Subcutaneous adipose tissue (tissue), 4 donors: ENCODE results near the gene RP2. TPM values are rescaled to one million over a fixed set of nuclear protein-coding genes. Genes with fewer than 3 reads are reported as not detected.

ENCODE experiments used
- total RNA-seq, 4 donors: library from RNA; depleted of rRNA; stranded (reverse); fragments of >200 nt; gene quantifications; one replicate each; pipeline ENCODE4 v1.1.0, GENCODE V29; 2016
- TF ChIP-seq, protein P1 (sequence below): fragments of 450-650 bp; IDR thresholded peaks from one replicate; pipeline ENCODE4 v1.5.1; 2016; ENCODE audit warnings: low read depth, mild to moderate bottlenecking, control low read depth, antibody characterized with exemption, moderate library complexity

Gene RP2
- total RNA-seq, 4 donors from 2014 or later, result 8.9 to 21.4 (median 15.5) TPM

GRCh38 chrX:46865281-46865680 is 28.4 kb downstream of the RP2 start:
- TF ChIP-seq, protein P1, sequence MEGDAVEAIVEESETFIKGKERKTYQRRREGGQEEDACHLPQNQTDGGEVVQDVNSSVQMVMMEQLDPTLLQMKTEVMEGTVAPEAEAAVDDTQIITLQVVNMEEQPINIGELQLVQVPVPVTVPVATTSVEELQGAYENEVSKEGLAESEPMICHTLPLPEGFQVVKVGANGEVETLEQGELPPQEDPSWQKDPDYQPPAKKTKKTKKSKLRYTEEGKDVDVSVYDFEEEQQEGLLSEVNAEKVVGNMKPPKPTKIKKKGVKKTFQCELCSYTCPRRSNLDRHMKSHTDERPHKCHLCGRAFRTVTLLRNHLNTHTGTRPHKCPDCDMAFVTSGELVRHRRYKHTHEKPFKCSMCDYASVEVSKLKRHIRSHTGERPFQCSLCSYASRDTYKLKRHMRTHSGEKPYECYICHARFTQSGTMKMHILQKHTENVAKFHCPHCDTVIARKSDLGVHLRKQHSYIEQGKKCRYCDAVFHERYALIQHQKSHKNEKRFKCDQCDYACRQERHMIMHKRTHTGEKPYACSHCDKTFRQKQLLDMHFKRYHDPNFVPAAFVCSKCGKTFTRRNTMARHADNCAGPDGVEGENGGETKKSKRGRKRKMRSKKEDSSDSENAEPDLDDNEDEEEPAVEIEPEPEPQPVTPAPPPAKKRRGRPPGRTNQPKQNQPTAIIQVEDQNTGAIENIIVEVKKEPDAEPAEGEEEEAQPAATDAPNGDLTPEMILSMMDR, result no peak

- TF ChIP-seq, protein P1, result no peak
These were observed 29.9 kb downstream of the RP2 start for GRCh38 chrX:46866726-46867125.

DNA sequence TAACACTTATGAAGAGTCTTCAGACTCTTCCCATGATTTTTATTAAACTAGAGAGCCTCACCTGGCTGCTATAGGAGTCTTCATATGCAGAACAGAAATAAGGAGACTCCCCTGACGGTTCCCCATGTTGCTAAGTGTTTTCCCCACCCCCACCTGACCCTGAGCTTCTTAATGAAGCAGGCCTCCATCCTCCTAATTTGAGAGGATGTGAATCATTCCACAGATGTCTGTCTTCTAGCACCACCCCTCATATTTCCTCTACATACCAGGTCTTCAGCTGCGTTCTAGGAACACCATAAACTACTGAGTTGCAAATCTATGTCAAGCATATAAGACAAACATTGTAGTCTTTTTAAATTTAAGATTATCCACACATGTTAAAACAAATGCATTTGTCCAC is 36.9 kb downstream of the RP2 start:
- TF ChIP-seq, protein P1, result no peak

DNA sequence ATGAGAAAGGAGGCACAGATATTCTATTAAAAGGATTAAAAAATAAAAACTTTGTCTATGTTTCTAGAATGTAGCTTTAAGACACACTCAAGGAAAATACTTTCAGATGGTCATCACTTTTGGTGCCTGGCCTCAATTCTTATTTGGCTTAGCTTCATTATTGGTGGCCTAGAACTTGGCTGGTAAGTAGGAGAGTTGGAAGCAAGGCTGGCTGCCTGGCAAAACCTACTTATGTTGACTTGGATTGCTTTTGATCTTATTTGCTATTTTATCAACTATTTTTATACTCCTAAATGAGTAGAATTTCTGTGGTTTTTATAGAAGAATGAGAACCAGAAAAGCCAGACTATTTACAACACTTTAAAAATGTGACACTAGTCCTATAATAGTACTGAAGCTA is 40.1 kb downstream of the RP2 start:
- TF ChIP-seq, protein P1, result no peak

GRCh38 chrX:46882266-46882665 is 45.4 kb downstream of the RP2 start:
- TF ChIP-seq, protein P1, result no peak

DNA sequence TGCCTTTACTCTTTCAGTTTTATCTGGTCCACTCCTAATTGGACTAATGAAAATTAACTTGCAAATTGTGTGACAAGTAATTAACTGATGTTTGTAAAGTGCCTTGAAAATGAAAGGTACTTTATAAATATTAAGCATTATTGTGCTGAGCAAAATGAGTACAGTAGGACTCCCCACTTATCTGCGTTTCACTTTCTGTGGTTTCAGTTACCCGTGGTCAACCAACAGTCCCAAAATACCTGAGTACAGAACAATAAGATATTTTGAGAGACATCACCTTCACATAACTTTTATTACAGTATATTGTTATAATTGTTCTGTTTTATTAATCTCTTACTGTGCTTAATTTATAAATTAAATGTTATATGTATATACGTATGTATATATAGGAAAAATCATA is 48.0 kb downstream of the RP2 start:
- TF ChIP-seq, protein P1, result no peak

GRCh38 chrX:46898207-46898606 is 61.4 kb downstream of the RP2 start:
- TF ChIP-seq, protein P1, result no peak
